ENCODE measurements around the gene CASP7.

- no peak for TF ChIP-seq CTCF (IDR thresholded peaks at IDR 0.05; ENCODE audit: low read length)
- no peak for TF ChIP-seq EZH2 (IDR thresholded peaks at IDR 0.05; ENCODE audit: borderline replicate concordance, low read length)
These were observed 18.4 kb upstream of the CASP7 start for GRCh38 chr10:113661332-113661731.
